MM.1S (cell line): ENCODE measurements around the gene UBN2.

Experiments
- CTCF ChIP-seq: fragments of 300-600 bp; sonication (generic); IDR thresholded peaks from 2 replicates; pipeline ENCODE4 v1.5.1; 2016; ENCODE audit warnings: antibody characterized with exemption, low read length, mixed read lengths
- EZH2 ChIP-seq: fragments of 300-600 bp; sonication (generic); optimal IDR thresholded peaks from 2 replicates; pipeline ENCODE3; 2017; ENCODE audit warnings: low read depth, mild to moderate bottlenecking, antibody characterized with exemption, low read length, mixed read lengths
- EZH2phosphoT487 ChIP-seq: fragments of 300-600 bp; sonication (generic); IDR thresholded peaks from 2 replicates; pipeline ENCODE4 v1.6.1; 2018; ENCODE audit warnings: antibody characterized with exemption, low read length

DNA sequence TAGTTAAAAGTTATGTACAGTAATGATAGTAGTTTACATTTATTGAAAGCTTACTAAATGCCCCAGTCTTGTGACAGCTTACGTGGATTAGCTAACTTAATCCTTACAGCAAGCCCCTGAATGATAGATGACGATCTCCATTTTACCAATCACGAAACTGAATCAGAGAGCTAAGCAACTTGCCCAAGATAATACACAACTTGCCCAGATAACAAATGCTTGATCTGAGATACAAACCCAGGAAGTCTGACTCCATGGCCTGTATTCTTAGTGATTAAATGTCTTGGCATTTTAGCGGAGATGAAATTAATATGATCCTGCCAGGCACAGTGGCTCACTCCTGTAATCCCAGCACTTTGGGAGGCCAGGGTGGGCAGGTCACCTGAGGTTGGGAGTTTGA, 63.2 kb downstream of the UBN2 start:
- no peak for TF ChIP-seq CTCF
- no peak for TF ChIP-seq EZH2
- no peak for TF ChIP-seq EZH2phosphoT487
